HFF-Myc (cell line): ENCODE results near the gene CMBL.
"Not testable (repeated sequence)": the region's sequence is repeated elsewhere in the genome, so short reads cannot be mapped to it uniquely, and the experiment has no call there.

Experiments
- DNase-seq: peaks from one replicate; pipeline ENCODE4 v3.0.0-alpha.2; 2011; ENCODE audit warnings: low read depth; ENCODE audit errors: extremely low read depth
- H3K4me3 ChIP-seq: replicated peaks from 2 replicates; pipeline ENCODE4 v1.5.1; 2011; ENCODE audit warnings: low read depth, mild to moderate bottlenecking, control low read depth, low read length
- TF ChIP-seq, protein P1 (sequence below): IDR thresholded peaks from 2 replicates; pipeline ENCODE4 v1.5.1; 2012; ENCODE audit warnings: mild to moderate bottlenecking, low read depth, low read length, control low read depth; ENCODE audit errors: missing control alignments

CMBL gene

DNA sequence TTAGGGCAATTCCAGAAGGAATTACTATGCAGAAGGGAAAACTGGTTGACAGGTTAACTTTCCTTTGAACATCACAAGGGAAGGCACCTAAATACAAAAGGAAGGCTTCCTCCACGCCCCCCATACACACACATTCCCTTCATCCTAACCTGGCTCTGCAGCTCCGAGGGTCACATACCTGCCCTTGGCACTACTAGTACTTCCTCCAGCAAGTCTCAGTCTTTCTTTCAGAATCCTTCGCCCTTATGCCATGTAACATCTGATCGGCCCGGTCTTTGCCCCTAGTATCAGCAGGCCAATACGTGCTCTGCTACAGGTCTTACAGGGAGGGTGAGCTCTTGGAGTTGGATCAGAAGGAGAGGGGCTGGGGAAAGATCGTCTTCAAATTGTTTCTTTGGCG lies 44.2 kb upstream of the CMBL start:
- TF ChIP-seq, protein P1, sequence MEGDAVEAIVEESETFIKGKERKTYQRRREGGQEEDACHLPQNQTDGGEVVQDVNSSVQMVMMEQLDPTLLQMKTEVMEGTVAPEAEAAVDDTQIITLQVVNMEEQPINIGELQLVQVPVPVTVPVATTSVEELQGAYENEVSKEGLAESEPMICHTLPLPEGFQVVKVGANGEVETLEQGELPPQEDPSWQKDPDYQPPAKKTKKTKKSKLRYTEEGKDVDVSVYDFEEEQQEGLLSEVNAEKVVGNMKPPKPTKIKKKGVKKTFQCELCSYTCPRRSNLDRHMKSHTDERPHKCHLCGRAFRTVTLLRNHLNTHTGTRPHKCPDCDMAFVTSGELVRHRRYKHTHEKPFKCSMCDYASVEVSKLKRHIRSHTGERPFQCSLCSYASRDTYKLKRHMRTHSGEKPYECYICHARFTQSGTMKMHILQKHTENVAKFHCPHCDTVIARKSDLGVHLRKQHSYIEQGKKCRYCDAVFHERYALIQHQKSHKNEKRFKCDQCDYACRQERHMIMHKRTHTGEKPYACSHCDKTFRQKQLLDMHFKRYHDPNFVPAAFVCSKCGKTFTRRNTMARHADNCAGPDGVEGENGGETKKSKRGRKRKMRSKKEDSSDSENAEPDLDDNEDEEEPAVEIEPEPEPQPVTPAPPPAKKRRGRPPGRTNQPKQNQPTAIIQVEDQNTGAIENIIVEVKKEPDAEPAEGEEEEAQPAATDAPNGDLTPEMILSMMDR, result no peak
- no peak overlapping the region for H3K4me3 ChIP-seq
- DNase-seq, result no peak

DNA sequence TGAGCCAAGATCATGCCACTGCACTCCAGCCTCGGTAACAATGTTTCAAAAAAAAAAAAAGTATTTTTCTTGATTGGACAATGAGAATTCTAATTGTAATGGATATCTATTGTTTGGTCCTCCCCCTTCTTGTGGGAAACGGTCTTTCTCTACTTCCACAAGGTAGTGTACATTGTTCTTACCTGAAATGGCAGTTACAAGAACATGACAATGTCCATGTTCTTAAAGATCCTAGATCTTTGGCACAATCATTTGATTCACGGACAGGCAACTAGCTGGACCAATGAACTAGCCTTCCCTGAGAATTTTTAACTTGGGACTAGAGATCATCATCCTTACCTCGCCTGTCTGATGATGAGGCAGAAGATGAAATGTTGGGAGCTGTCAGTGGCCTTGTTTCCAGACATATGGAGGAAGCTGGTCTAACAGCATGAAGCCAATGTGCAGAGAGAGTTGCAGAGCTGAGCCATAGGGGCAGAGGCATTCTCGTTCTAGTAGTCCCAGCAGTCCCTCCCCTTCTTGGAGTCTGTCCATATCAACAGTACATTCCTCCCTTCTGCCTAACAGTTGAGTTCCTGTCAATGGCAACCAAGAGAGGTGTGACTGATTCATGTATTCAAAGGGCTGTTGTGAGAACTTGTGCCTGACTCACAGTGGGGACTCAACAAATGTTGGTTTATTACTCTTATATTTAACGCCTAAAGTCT lies 43.6 kb upstream of the CMBL start:
- TF ChIP-seq, protein P1, result no peak
- no peak overlapping the region for H3K4me3 ChIP-seq
- no peak for DNase-seq

DNA sequence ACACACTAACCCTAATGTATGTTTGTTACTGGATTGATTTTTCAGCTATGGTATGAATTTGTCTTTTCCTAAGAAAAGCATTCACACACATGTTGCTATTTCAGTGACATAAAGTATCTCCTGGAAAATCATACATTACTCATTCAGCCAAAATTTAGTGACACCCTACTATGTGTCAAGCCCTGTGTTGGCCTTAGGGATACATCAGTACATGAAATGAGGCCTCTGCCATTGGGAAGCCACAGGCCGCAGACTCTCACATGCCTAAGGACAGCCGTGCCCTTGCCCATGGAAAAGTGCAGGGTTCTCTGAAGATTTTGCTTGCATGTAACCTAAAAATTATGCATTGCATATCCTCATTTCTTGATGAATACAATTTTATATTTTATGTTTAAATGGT lies 40.6 kb upstream of the CMBL start:
- TF ChIP-seq, protein P1, result no peak
- DNase-seq, result no peak
- H3K4me3 ChIP-seq, result no peak overlapping the region

DNA sequence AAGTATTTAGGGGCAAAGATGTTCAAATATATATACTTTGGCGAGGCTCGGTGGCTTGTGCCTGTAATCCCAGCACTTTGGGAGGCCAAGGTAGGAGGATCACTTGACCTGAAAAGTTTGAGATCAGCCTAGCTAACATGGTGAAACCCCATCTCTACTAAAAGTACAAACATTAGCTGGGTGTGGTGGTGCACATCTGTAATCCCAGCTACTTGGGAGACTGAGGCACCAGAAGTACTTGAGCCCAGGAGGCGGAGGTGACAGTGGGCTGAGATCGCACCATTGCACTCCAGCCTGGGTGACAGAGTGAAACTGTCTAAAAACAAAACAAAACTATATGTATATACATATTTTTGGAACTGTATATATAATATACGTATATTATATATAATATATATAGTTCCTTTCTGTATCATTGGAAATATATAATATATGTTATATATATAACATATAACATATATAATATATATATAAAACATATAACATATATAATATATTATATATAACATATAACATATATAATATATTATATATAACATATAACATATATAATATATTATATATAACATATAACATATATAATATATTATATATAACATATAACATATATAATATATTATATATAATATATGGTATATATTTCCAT lies 36.9 kb upstream of the CMBL start:
- not testable (repeated sequence) for DNase-seq, H3K4me3 ChIP-seq

DNA sequence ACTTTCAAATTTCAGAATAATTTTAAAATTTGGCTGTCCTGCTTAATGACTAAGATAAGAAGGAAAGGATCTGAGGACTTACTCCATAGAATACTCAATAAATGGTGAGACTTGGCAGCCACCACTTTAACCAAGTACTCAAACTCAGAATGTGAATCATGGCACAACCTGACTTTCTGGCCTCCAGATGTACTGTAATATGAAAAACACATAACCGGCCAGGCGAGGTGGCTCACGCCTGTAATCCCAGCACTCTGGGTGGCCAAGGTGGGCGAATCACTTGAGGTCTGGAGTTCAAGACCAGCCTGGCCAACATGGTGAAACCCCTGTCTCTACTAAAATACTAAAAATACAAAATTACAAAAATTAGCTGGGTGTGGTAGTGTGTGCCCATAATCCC lies 35.8 kb upstream of the CMBL start:
- TF ChIP-seq, protein P1, result no peak
- no peak for DNase-seq
- no peak overlapping the region for H3K4me3 ChIP-seq

DNA sequence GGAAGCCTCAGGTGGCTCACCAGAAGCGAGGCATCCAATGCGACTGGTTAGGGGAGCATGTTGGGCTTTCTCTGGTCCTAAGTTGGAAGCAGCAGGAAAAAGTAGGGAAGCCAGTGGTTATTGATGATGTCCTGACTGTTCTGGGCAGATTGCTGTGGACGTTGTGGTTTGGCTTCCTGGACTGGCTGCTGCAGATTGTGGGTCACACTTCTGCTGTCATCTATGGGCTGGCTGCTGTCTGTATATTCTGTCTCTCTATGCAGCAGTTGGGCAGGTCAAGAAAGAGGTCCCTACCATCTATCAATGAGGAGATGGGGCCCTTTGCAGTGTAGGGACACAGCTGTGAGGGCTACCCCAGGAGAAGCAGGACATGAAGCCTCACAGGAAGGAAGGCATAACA lies 32.3 kb upstream of the CMBL start:
- no peak overlapping the region for H3K4me3 ChIP-seq
- no peak for DNase-seq
- TF ChIP-seq, protein P1, result no peak

DNA sequence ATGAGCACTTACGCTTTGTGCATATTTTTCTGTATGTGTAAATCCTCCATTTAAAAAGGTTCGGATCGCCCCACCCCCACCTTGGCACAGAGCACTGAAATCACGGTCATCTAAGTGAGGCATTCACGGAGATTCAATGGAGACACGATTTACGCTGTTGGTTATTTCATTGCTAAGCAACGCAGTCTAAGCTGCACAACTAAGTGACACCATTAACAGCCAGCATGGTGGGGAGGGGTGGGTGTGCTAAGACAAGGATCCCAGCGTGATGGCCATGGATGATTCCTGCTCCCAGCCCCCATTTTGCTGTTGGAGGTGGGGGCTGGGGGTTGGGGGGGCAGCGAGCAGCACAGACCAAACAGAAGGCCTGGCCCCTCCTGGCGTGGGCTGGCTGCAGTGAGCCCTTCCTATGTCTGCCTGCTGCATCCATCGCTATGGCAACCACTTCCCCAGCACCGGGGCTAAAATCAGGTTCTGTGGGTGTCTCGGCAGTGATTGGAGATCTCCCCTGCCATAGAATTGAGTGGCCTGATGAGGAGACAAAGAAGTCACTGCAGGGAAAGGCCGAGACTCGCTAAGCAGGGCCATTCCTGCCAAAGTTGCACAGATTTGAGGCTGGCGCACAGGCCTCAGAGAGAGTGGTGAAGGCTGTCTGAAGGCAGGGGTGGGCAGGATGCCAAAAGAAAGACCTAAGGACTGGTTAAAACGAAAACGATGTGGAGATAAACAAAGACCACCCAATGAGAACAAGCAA lies 31.5 kb upstream of the CMBL start:
- TF ChIP-seq, protein P1, result no peak
- DNase-seq, result no peak
- no peak overlapping the region for H3K4me3 ChIP-seq
